Motor neuron (in vitro differentiated cells): Measurements from ENCODE around the gene CARMIL1. TPM values are rescaled to one million over a fixed set of nuclear protein-coding genes. Genes with fewer than 3 reads are reported as not detected.

Experiments
- ATAC-seq, 8 experiments: fragments of 200-7000 bp; cut with Tn5 transposase; replicated peaks in 6 of 8; 2 replicates each; pipeline ENCODE4 v1.8.0; 2021; ENCODE audit warnings: mild to moderate bottlenecking in 8 of 8, moderate library complexity in 8 of 8
- H3K27ac ChIP-seq, 2 donors: fragments of 250-450 bp; sonication (Bioruptor Pico); 2 replicates each; pipeline ENCODE4 v1.9.0; 2021; ENCODE audit warnings: antibody characterized with exemption in 2 of 2, mild to moderate bottlenecking in 2 of 2, moderate library complexity in 1 of 2
- H3K4me1 ChIP-seq, 2 donors: fragments of 250-450 bp; sonication (Bioruptor Pico); replicated peaks in 1 of 2; 2 replicates each; pipeline ENCODE4 v1.6.1; 2021; ENCODE audit warnings: antibody characterized with exemption in 2 of 2, mild to moderate bottlenecking in 2 of 2, moderate library complexity in 1 of 2
- H3K4me3 ChIP-seq, 5 donors: fragments of 250-450 bp; sonication (Bioruptor Pico); 2 replicates each; pipeline ENCODE4 v1.9.0; 2021; ENCODE audit warnings: antibody characterized with exemption in 5 of 5, mild to moderate bottlenecking in 5 of 5, moderate library complexity in 4 of 5
- WGBS, 10 experiments: fragments of 450-650 bp; shearing (Covaris generic); methylation state at CpG; one replicate each; pipeline ENCODE4 v1.0.0; 2022; 5-methylcytosine and 5-hydroxymethylcytosine counted together
- in situ Hi-C, 9 experiments: fragments of 400-800 bp; cut with MboI; loops; one replicate each; pipeline ENCODE4 v1.15.0; 2021; ENCODE audit warnings: low sequenced_read_pairs in 9 of 9, low pct_unique_long_range_greater_than_20kb in 2 of 9; ENCODE audit not compliant: unreplicated experiment in 9 of 9
- total RNA-seq, 8 experiments: library from RNA; unstranded; fragments of 300-600 nt; gene quantifications; 2 replicates each; pipeline versions ENCODE4 v1.2.3 to v1.2.4, GENCODE V29; 2022

Gene CARMIL1
- total RNA-seq, 8 experiments from 2014 or later, result 1.7 to 52.5 (median 6.4) TPM

GRCh38 chr6:25315194-25316177 is 36.3 kb downstream of the CARMIL1 start:
- ATAC-seq, result no peak
- Histone ChIP-seq H3K27ac (no peak overlapping the region), H3K4me3 (no peak overlapping the region), H3K4me1 (no peaks in the 10 kb centered on the region)
- in situ Hi-C loops, result no loop called here
- WGBS, 10 experiments, result 56 to 90% (median 76%) methylated on average over 3 to 9 of the region's 10 CpGs

- in situ Hi-C loops, result no loop called here
- no peak for ATAC-seq
- no peak overlapping the region for H3K4me3 ChIP-seq
- H3K4me1 ChIP-seq, result no peaks in the 10 kb centered on the region
- no peak overlapping the region for H3K27ac ChIP-seq
- WGBS, 10 experiments, result 50 to 100% (median 69%) methylated on average over 1 to 2 of the region's 4 CpGs; no CpG with 5 or more reads in 2 of the 10 experiments
These were observed 37.5 kb downstream of the CARMIL1 start for GRCh38 chr6:25316626-25317025.

GRCh38 chr6:25318589-25318988 is 39.4 kb downstream of the CARMIL1 start:
- no peak for ATAC-seq
- peaks cover 2 to 9% of the 10 kb centered on the region in 2 donors for H3K4me1 ChIP-seq
- WGBS, 10 experiments, result 40 to 100% (median 85%) methylated on average over 1 to 6 of the region's 6 CpGs; no CpG with 5 or more reads in 2 of the 10 experiments
- H3K27ac ChIP-seq, result no peak overlapping the region
- no peak overlapping the region for H3K4me3 ChIP-seq
- in situ Hi-C loops, result no loop called here

GRCh38 chr6:25320459-25320858 is 41.3 kb downstream of the CARMIL1 start:
- Histone ChIP-seq H3K4me1 (peaks cover 5 to 13% of the 10 kb centered on the region in 2 donors), H3K27ac (no peak overlapping the region), H3K4me3 (no peak overlapping the region)
- 9 to 43% (median 17%) methylated on average over 1 of the region's 1 CpG; no CpG with 5 or more reads in 5 of the 10 experiments for WGBS, 10 experiments
- in situ Hi-C loops, result no loop called here
- ATAC-seq, result no peak

GRCh38 chr6:25322692-25323091 is 43.5 kb downstream of the CARMIL1 start:
- no peak overlapping the region for H3K4me3 ChIP-seq
- peaks cover 5 to 13% of the 10 kb centered on the region in 2 donors for H3K4me1 ChIP-seq
- peak in 5 of 8 experiments; percentile 71 to 88 (median 82) for ATAC-seq
- WGBS, 10 experiments, result 48 to 100% (median 100%) methylated on average over 1 to 2 of the region's 2 CpGs; no CpG with 5 or more reads in 3 of the 10 experiments
- in situ Hi-C loops, result no loop called here
- no peak overlapping the region for H3K27ac ChIP-seq

- H3K4me3 ChIP-seq, result no peak overlapping the region
- in situ Hi-C loops, result no loop called here
- H3K27ac ChIP-seq, result no peak overlapping the region
- WGBS, 10 experiments, result 33 to 80% (median 50%) methylated on average over 1 of the region's 1 CpG; no CpG with 5 or more reads in 5 of the 10 experiments
- peaks cover 5 to 16% of the 10 kb centered on the region in 2 donors for H3K4me1 ChIP-seq
- peak in 4 of 8 experiments; percentile 27 to 62 (median 50) for ATAC-seq
These were observed 45.0 kb downstream of the CARMIL1 start for GRCh38 chr6:25324066-25324762.

- H3K27ac ChIP-seq, result no peak overlapping the region
- in situ Hi-C loops, result no loop called here
These were observed 47.0 kb downstream of the CARMIL1 start for GRCh38 chr6:25326126-25326525.

GRCh38 chr6:25326960-25327359 is 47.8 kb downstream of the CARMIL1 start:
- Histone ChIP-seq H3K27ac (no peak overlapping the region), H3K4me3 (no peak overlapping the region), H3K4me1 (peaks cover 9 to 26% of the 10 kb centered on the region in 2 donors)
- ATAC-seq, result no peak
- in situ Hi-C loops, result no loop called here
- WGBS, 10 experiments, result 68 to 100% (median 77%) methylated on average over 2 to 4 of the region's 4 CpGs

More at GRCh38 chr6:25326126-25326525, 47.0 kb downstream of the CARMIL1 start:
- no peak for ATAC-seq
- Histone ChIP-seq H3K4me1 (peaks cover 5 to 21% of the 10 kb centered on the region in 2 donors), H3K4me3 (no peak overlapping the region)
- 83 to 100% (median 100%) methylated on average over 1 to 4 of the region's 4 CpGs; no CpG with 5 or more reads in 3 of the 10 experiments for WGBS, 10 experiments

GRCh38 chr6:25327432-25327831 is 48.3 kb downstream of the CARMIL1 start:
- no peak for ATAC-seq
- Histone ChIP-seq H3K27ac (no peak overlapping the region), H3K4me1 (peaks cover 8 to 24% of the 10 kb centered on the region in 2 donors), H3K4me3 (no peak overlapping the region)
- WGBS, 10 experiments, result 33 to 100% (median 87%) methylated on average over 1 to 2 of the region's 2 CpGs
- in situ Hi-C loops, result no loop called here

- Histone ChIP-seq H3K4me1 (peaks cover 4 to 15% of the 10 kb centered on the region in 2 donors), H3K27ac (no peak overlapping the region), H3K4me3 (no peak overlapping the region)
- ATAC-seq, result no peak
- WGBS, 10 experiments, result 38 to 100% (median 53%) methylated on average over 1 to 5 of the region's 5 CpGs; no CpG with 5 or more reads in 2 of the 10 experiments
- in situ Hi-C loops, result no loop called here
These were observed 50.1 kb downstream of the CARMIL1 start for GRCh38 chr6:25329161-25329817.

GRCh38 chr6:25329982-25330381 is 50.8 kb downstream of the CARMIL1 start:
- peaks cover 4 to 13% of the 10 kb centered on the region in 2 donors for H3K4me1 ChIP-seq
- H3K4me3 ChIP-seq, result no peak overlapping the region
- peak in 1 of 8 experiments; percentile 20 for ATAC-seq
- H3K27ac ChIP-seq, result no peak overlapping the region
- WGBS, 10 experiments, result 93 to 100% (median 96%) methylated on average over 1 to 4 of the region's 4 CpGs; no CpG with 5 or more reads in 1 of the 10 experiments
- in situ Hi-C loops, result no loop called here

- Histone ChIP-seq H3K4me3 (no peak overlapping the region), H3K4me1 (peaks cover 4 to 13% of the 10 kb centered on the region in 2 donors), H3K27ac (no peak overlapping the region)
- in situ Hi-C loops, result no loop called here
- peak in 7 of 8 experiments; percentile 23 to 77 (median 53) for ATAC-seq
- WGBS, 10 experiments, result 4 to 100% (median 73%) methylated on average over 2 to 5 of the region's 5 CpGs; no CpG with 5 or more reads in 1 of the 10 experiments
These were observed 51.9 kb downstream of the CARMIL1 start for GRCh38 chr6:25330796-25331685.
